Dermis blood vessel endothelial cell (primary cell): ENCODE data around the gene CELF5. TPM values are rescaled to one million over a fixed set of nuclear protein-coding genes. Genes with fewer than 3 reads are reported as not detected.
"Not testable (repeated sequence)": the region's sequence is repeated elsewhere in the genome, so short reads cannot be mapped to it uniquely, and the experiment has no call there.

Source experiments
- DNase-seq: peaks from one replicate; pipeline ENCODE4 v3.0.0; 2010
- total RNA-seq: library from RNA; depleted of rRNA; stranded (reverse); fragments of >200 nt; gene quantifications from 2 replicates; pipeline ENCODE4 v1.2.3, GENCODE V29; 2014

The CELF5 gene
- total RNA-seq, 1 donor from 2014 or later, result not detected

DNA sequence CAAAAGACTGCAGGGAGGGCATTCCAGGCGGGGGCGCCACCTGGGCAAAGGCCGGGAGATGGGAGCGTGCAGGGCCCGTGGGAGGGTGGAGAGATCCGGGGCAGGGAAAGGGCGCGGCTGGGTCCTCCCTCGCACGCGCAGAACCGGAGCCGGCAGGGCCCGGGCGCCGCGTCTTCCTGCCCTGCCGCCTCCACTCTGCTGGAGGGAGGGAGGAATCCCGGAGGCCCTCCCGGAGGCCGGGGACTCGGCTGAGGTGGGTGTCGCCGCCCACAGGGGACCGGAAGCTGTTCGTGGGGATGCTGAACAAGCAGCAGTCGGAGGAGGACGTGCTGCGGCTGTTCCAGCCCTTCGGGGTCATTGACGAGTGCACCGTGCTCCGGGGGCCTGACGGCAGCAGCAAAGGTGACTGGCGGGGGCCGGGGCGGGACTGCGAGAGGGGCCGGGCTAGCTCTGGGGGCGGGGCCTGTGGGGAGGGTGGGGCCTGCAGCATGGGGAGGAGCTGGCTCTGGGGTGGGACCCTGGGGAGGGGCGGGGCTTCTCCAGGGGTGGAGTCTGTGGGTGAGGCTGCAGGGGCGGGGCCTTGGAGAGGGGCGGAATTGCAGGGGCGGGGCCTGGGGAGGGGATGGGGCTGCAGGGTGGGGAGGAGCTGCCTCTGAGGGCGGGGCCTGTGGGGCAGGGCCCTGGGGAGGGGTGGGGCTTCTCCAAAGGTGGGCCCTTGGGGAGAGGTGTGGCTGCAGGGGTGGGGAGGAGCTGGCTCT, 51.3 kb downstream of the CELF5 start:
- DNase-seq, result peak; percentile 73

DNA sequence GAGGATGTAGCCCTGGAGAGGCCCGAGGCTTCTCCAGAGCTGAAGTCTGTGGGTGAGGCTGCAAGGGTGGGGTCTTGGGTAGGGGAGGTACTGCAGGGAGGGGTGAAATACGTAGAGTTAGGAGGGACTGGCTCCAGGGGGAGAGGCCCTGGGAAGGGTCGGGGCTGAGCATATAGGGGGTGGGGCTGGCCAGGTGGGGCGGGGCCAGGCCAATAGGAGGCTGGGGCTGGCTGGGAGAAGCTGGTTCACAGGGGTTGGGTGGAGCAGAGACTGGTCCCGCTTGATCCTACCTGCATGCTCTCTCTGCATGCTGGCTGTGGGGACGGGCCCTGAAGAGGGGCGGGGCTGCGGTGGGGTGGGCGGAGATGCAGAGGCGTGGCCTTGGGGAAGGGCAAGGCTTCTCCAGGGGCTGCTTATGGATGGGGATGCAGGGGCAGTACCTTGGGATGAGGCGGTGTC, 51.9 kb downstream of the CELF5 start:
- DNase-seq, result no peak

DNA sequence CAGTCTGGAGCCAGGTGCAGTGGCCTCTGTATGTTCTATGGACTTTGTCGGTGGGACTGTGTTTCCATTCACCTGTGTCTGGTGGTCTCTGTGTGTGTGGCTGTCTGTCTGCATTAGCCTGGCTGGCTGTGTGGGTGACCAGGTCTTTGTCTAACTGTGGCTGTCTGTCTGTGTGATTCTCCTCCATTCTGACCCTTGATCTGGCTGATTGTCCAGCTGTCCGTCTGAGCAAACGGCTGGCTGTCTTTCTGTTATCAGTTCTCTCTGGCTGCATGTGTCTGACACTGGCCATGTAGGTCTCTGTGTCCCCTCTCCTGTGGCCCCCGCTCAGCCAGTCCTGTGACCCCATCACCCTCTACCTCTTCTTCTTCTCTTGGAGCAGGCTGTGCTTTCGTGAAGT, 53.2 kb downstream of the CELF5 start:
- DNase-seq, result no peak

DNA sequence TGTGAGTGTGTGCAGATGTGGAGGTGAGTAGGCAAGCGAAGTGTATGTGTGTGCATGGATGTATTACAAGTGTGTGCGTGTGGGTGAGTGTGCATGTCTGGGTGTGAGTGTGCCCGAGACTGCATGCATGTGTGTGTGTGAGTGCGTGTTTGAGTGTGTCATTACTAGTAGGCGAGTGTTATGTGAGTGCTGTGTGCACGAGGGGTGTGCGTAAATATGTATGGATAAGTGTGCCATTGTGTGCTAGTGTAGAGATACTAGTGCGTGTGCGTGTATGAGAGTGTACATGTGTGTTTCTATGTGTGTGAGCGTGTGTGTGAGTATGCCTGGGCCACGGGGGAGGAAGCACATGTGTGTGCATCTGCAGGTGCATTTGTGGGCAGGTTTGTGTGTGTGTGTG, 53.8 kb downstream of the CELF5 start:
- DNase-seq, result no peak

DNA sequence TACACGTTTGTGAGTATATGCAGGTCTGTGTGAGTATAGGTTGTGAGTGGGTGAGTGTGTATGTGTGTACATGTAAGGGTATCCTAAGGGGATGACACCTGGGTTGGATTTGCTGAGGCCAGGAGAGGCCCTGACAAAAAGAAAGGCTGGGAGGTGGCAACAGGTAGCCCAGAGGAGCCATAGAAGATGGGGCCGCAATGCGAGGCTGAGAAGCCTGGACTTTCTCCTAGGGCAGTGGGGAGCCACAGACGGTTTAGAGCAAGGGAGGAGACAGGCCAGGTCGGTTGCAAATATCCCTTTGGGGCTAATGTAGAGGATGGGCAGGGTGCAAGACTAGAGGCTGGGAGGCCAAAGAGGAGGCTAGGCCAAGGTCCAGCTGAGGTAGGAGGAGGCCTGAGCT, 54.3 kb downstream of the CELF5 start:
- no peak for DNase-seq

DNA sequence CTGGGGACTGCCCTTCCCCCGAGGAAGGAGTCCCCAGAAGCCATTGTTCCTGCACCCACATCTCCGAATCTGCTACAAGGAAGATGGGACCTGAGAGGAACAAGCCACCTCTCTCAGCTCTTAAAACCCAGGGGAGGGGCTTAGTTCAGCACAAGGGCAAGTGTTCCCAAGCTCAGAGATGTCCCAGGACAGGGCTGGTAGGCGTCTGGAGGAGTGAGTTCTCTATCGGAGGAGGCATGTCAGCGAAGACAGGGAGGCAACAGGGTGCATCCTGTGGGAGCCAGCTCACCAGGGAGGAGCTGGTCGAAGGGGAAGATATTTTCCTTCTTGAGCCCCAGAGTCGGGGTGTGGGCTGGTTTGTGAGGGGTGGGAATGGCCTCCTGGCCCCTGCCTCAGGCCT, 54.8 kb downstream of the CELF5 start:
- DNase-seq, result no peak

DNA sequence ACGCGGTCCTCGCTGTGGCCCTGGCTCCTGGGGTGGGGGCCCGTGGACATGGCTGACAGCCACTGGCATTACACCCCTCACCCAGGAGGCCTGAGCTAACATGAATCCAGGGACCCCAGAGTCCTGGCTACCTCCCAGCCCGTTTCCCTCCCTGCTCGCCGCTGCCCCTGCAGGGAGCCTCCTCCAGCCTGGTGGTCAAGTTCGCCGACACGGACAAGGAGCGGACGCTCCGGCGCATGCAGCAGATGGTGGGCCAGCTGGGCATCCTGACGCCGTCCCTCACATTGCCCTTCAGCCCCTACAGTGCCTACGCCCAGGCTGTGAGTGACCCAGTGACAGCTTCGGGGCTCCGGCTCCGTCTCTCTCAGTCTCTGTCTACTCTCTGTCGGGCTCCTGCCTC, 56.6 kb downstream of the CELF5 start:
- no peak for DNase-seq

DNA sequence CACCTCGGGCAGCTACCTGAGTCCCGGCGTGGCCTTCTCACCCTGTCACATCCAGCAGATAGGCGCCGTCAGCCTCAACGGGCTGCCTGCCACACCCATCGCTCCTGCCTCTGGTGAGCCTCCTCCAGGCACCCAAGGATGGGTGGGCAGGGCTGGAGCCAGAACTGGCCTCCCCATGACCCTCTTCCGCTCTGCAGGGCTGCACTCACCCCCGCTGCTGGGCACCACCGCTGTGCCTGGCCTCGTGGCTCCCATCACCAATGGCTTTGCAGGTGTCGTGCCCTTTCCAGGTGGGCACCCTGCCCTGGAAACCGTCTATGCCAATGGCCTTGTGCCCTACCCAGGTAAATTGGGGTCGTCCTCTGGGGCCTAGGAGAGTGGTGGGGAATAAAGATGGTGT, 57.7 kb downstream of the CELF5 start:
- DNase-seq, result no peak

DNA sequence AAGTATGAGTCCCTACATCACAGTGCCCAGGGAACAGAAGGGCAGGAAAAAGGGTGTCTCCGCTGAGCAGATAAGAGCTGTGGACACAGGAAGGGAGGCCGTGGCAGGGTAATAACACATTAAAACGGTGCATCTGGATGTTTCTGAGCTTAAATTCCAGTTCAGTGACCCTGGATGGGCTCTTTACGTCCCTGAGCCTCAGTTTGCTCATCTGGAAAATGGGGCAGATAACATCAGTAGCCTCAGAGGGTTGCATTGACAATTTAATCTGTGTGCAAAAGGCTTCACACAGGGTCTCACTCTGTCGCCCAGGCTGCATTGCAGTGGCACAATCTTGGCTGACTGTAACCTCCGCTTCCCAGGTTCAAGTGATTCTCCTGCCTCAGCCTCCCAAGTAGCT, 58.1 kb downstream of the CELF5 start:
- DNase-seq, result no peak

DNA sequence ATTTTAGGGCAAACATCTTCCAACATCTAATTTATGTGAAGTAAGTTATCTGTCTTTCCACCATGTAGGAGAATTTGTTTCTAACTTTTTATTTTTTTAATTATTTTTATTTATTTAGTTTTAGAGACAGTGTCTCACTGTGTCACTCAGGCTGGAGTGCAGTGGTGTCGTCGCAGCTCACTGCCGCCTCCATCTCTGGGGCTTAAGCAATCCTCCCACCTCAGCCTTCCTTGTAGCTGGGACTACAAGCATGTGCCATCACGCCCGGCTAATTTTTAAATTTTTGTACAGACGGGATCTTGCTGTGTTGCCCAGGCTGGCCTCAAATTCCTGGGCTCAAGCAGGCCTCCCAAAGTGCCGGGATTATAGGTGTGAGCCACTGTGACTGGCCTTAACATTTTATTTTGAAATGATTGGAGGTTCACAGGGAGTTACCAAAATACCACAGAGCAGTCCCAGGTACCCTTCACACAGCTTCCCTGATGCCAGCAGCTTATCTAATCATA, 58.8 kb downstream of the CELF5 start:
- DNase-seq, result no peak

DNA sequence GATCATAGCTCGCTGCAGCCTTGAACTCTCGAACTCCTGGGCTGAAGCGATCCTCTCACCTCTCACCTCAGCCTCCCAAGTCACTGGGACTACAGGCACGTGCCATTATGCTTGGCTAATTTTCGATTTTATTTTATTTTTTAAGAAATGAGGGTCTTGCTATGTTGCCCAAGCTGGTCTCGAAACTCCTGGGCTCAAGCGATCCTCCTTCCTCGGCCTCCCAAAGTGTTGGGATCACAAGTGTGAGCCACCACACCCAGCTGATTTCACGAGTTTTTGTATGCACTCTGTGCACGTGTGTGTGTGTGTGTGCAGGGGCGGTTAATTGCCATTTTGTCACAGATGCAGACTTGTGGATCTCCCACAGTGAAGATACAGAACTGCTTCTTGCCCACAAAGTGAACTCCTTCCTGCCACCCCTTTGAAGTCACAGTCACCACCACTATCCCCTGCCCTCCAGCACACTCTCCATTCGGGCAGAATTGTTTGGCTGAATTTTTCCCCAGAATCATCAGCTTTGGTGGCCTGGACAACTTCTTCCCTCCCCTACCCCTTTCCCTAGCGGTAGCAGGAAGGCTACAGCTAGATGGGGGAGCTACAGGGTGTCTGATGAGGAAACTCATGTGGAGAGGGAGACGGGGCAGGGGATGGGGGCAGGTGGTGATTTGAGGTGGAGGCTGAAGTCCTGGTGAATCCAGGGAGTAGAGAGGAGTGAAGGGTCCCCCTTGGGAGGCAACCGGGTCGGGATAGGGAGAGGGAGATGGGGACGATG, 59.6 kb downstream of the CELF5 start:
- no peak for DNase-seq

DNA sequence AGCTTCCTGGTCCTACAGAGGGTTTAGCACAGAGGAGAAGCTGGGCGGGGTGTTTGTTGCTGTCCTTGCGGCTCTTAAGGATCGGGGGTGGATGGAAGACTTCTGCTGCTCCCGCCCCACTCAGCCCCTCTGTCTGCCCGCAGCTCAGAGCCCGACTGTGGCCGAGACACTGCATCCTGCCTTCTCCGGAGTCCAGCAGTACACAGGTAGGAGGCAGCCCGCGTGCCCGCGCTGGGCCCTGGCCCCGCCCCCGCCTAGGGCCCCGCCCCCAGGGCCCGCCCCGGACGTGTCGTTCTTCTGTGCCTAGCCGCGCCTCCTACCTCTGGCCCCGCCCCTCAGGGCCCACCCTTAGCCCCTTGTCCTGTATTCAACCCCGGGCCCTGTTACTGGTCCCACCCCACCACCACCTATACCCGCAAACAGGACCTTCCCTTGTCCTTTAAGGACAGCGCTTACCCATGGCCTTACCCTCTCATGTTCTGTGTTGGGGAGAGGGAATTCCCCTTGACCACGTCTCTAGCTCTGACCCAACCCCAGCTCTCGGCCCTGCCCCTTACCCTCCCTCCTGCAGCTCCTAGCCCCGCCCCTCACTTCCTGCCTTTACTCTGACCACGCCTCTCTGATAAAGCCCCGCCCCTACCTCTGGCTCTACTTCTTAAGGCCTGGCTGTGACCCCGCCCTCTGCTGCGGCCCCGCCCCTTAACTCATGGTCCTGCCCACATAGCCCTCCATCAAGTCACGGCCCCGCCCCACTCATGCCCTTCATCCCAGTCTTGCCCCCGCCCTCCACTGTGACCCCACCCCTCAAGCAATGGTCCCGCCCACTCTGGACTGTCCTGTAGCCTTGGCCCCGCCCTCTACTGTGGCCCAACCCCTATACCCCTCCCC, 60.5 kb downstream of the CELF5 start:
- DNase-seq, result peak; percentile 41

DNA sequence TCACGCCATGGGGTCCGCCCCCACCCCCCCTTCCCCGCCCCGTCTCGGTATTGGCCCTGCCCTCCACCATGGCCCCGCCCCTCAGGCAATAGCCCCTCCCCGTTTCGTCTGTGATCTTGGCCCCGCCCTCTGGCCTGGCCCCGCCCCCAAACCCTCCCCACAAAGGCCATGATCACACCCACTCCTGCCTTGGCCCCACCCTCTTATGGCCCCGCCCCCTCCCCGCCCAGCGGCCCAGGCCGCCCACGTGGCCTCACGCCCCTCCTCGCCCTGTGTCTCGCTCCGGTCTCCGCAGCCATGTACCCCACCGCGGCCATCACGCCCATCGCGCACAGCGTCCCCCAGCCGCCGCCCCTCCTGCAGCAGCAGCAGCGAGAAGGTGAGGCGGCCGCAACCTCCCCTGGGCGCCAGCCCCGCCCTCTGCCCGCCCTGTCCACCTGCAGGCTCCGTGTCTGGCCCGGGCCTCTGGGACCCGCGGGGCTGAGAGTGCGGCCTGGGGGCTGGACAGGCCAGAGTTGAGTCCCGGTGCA, 61.3 kb downstream of the CELF5 start:
- peak; percentile 52 for DNase-seq

DNA sequence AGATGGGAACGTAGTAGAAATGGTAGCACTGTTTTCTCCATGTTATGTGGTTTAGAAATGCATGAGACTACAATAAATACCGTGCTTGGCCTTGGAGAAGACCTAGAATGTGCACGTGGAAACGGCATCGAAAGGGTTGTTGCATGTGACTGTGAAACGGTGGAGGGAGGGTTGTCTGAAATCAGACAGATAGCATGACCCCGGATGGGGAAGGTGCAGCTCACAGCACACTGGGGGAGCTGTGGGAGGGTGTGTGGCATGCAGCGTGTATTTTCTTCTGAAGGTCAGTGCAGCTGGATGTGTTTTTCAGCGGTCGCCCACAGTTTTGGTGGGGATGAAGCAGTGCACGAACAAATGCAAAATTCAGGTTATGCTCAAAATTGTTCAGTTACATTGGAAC, 63.4 kb downstream of the CELF5 start:
- no peak for DNase-seq

DNA sequence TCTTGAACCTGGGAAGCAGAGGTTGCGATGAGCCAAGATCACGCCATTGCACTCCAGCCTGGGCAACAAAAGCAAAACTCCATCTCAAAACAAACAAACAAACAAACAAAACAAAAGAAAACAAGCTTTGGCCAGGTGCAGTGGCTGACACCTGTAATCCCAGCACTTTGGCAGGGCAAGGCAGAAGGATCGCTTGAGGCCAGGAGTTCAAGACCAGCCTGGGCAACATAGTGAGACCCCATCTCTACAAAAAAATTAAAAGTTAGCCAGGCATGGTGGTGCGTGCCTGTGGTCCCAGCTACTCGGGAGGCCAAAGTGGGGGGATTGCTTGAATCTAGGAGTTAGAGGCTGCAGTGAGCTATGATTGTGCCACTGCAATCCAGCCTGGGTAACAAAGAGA, 64.0 kb downstream of the CELF5 start:
- not testable (repeated sequence) for DNase-seq

DNA sequence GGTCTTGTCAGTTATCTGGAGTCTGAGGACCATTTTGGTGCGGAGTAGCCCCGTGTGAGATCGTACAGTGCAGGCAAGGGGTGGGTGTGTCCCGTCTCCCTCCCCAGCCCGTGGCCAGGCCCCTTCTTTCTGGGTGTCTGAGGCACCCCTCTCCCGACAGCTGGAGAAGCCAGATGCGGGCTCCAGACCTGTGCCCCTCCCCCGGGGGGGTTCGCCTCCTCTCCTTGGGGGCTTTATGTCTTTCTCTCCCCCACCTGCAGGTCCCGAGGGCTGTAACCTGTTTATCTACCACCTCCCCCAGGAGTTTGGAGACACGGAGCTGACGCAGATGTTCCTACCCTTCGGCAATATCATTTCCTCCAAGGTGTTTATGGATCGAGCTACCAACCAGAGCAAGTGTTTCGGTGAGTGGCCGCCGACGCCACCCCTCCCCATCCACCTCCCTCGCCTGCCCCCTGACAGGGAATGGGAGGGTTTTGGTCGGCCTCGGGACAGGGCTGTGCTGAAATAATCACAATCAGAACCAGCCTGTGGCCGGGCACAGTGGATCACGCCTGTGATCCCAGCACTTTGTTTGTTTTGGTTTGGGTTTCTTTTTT, 65.6 kb downstream of the CELF5 start:
- DNase-seq, result no peak

DNA sequence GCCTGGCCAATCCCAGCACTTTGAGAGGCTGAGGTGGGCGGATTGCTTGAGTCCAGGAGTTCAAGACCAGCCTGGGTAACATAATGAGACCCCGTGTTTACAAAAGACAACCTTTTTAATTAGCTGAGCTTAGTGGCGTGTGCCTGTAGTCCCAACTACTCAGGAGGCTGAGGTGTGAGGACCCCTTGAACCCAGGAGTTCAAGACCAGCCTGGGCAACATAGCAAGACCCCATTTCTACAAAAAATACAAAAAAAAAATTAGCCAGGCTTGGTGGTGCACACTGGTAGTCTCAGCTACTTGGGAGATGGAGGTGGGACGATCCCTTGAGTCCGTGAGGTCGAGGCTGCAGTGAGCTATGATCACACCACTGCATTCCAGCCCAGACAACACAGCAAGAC, 66.4 kb downstream of the CELF5 start:
- not testable (repeated sequence) for DNase-seq

DNA sequence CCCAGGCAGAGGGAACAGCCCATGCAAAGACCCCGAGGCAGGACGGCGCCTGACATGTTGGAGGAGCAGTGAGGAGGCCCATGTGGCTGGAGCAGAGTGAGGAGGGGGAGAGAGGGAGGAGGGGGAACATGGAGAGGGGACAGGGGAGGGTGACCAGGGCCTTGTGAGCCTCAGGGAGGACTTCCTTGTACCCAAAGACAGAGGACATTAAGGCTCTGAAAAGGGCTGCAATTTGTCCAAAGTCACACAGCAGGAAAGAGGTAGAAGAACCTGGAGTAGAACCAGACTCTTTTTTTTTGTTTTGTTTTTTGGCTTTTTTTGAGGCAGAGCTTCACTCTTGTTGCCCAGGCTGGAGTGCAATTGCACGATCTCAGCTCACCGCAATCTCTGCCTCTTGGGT, 67.2 kb downstream of the CELF5 start:
- DNase-seq, result no peak

DNA sequence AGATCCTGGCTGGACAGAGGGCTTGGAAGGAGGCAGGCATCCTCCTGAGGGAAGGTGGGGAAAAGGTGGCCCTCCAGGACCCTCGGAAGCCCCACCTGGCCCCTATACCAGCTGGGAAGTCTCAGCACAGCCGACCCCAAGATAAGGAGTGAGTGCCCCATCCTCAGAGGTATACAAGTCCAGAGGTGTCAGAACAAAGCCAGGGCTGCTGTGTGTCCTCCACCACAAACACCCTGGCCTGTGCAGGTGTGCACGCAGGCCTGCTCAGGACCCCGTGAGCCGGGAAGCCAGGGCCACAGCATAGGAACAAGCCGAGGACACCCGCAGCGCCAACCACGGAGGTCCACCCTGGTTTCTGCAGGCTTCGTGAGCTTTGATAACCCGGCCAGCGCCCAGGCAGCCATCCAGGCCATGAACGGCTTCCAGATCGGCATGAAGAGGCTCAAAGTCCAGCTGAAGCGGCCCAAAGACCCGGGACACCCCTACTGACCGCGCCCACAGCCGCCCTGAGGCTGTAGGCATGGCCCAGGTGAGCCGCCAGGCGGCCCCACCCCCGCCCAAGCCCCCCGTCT, 68.6 kb downstream of the CELF5 start:
- DNase-seq, result no peak

DNA sequence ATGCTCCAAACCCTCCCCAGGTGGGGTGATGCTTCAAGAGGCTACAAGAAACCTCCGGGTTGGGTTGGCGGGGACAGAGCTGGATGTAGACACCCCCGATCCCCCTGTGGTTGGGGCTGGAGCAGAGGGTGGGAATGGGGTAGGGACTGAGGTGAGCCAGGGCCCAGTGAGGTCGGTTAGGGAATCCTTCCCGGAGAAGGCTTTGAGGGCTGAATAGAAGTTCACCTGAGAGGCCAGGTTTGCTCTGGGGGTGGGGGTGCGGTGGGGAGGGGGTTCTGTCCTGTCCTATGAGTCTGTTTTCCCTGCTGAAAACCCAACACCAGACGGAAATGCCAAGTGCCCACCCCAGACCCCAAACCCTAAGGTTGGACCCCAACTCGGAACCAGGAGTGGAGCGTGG, 69.1 kb downstream of the CELF5 start:
- DNase-seq, result no peak

DNA sequence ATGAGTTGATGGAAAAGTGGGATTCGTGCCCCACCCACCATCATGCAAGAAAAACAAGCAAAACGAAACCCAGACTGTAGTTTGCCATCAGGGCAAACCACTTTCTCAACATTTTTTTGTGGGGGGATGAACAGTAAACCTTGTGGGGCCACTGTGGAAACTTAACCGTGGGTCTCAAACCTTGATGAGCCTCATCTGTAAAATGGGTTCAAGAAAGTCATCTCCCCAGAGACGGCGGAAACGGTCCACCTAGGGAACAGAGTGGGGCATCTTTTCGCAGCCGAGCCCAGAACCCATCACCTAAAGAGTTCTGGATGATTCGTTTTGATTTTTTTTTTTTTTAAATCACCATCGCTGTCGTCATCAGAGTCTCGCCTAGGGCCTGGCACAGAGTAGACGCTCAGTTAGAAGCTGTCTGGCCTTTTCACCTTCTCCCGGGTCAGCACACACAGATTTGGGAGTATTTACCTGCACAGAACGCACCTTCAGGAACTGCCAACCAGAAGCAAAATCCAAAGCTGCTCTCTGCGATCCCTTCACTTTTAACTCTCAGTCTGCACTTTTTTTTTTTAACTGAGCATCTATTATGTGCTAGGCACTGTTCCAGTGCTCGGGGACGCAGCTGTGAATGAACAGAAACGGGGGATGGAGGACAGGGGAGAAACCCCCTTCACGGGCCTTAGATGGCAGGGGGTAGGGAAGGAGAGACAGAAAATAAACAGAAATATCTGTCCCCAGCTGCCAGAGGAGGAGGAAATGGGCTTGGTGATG, 69.8 kb downstream of the CELF5 start:
- DNase-seq, result no peak
